HEK293 (cell line): ENCODE measurements around the gene ZYG11B.
A peak's percentile ranks its signal among the peaks of the same experiment; 100 is the strongest.

Experiments used
- CTCF ChIA-PET: fragments of 350-600 bp; formaldehyde crosslinking; extraction: SDS; loops from one replicate; lab custom pipeline; 2021; ENCODE audit warnings: antibody characterized with exemption; lab: Yijun Ruan, JAX
- POLR2A ChIA-PET: fragments of 300-600 bp; formaldehyde crosslinking; extraction: SDS; loops from one replicate; lab custom pipeline; 2020; ENCODE audit warnings: antibody characterized with exemption, inconsistent platforms; lab: Yijun Ruan, JAX
- H3K27ac ChIP-seq: fragments of 200-500 bp; sonication (Bioruptor generic); 2 replicates; pipeline ENCODE4 v1.5.1; 2014; ENCODE audit warnings: low read depth, low read length, control low read depth, inconsistent platforms; ENCODE audit errors: extremely low read depth
- H3K36me3 ChIP-seq, 2 experiments: fragments of 200-500 bp in 1 of 2; sonication (Bioruptor generic) in 1 of 2; 1 replicate in 1 of 2; 2 replicates in 1 of 2; pipeline ENCODE4 v1.5.1; 2014 to 2017; ENCODE audit warnings: inconsistent platforms in 2 of 2, low read length in 2 of 2; ENCODE audit not compliant: control insufficient read depth in 2 of 2, insufficient read depth in 1 of 2
- H3K4me1 ChIP-seq: fragments of 200-500 bp; sonication (Bioruptor generic); 2 replicates; pipeline ENCODE4 v1.5.1; 2014; ENCODE audit warnings: mild to moderate bottlenecking, low read length, inconsistent platforms; ENCODE audit not compliant: control insufficient read depth, insufficient read depth
- H3K4me3 ChIP-seq: 2 replicates; pipeline ENCODE4 v1.5.1; 2011; ENCODE audit warnings: low read depth, mild to moderate bottlenecking, control low read depth, low read length, moderate library complexity
- H3K9me3 ChIP-seq: fragments of 200-500 bp; sonication (Bioruptor generic); 2 replicates; pipeline ENCODE4 v1.5.1; 2014; ENCODE audit warnings: low read depth, low read length, inconsistent platforms; ENCODE audit not compliant: control insufficient read depth, insufficient read depth
- KLF16 ChIP-seq: fragments of 450-650 bp; formaldehyde crosslinking; IDR thresholded peaks from 2 replicates; pipeline ENCODE4 v1.5.1; 2017; ENCODE audit warnings: missing biosample characterization, missing genetic modification characterization
- SP7 ChIP-seq: fragments of 450-650 bp; formaldehyde crosslinking; IDR thresholded peaks from 2 replicates; pipeline ENCODE4 v1.5.1; 2016; ENCODE audit warnings: missing biosample characterization, missing genetic modification characterization
- YY1 ChIP-seq: fragments of 450-650 bp; formaldehyde crosslinking; IDR thresholded peaks from 2 replicates; pipeline ENCODE4 v1.5.1; 2018; ENCODE audit warnings: missing biosample characterization, missing genetic modification characterization
- ZBTB17 ChIP-seq: fragments of 450-650 bp; formaldehyde crosslinking; IDR thresholded peaks from 2 replicates; pipeline ENCODE4 v1.5.1; 2016; ENCODE audit warnings: missing biosample characterization, missing genetic modification characterization
- ZBTB48 ChIP-seq: fragments of 450-650 bp; formaldehyde crosslinking; IDR thresholded peaks from 2 replicates; pipeline ENCODE4 v1.5.1; 2016; ENCODE audit warnings: missing biosample characterization, missing genetic modification characterization
- ZFP69B ChIP-seq: fragments of 450-650 bp; formaldehyde crosslinking; IDR thresholded peaks from 2 replicates; pipeline ENCODE4 v1.5.1; 2016; ENCODE audit warnings: missing biosample characterization, missing genetic modification characterization
- ZIC2 ChIP-seq: fragments of 450-650 bp; formaldehyde crosslinking; IDR thresholded peaks from 2 replicates; pipeline ENCODE4 v1.5.1; 2016; ENCODE audit warnings: missing biosample characterization, missing genetic modification characterization
- ZNF10 ChIP-seq: fragments of 450-650 bp; formaldehyde crosslinking; IDR thresholded peaks from 2 replicates; pipeline ENCODE4 v1.5.1; 2017; ENCODE audit warnings: missing biosample characterization, missing genetic modification characterization
- ZNF140 ChIP-seq: fragments of 450-650 bp; formaldehyde crosslinking; IDR thresholded peaks from 2 replicates; pipeline ENCODE4 v1.5.1; 2016; ENCODE audit warnings: missing biosample characterization, missing genetic modification characterization
- ZNF175 ChIP-seq: fragments of 450-650 bp; formaldehyde crosslinking; IDR thresholded peaks from 2 replicates; pipeline ENCODE4 v1.5.1; 2016; ENCODE audit warnings: missing biosample characterization, missing genetic modification characterization
- ZNF311 ChIP-seq: fragments of 450-650 bp; formaldehyde crosslinking; IDR thresholded peaks from 2 replicates; pipeline ENCODE4 v1.5.1; 2017; ENCODE audit warnings: missing biosample characterization, missing genetic modification characterization, borderline replicate concordance
- ZNF335 ChIP-seq: fragments of 450-650 bp; formaldehyde crosslinking; conservative IDR thresholded peaks from 2 replicates; pipeline ENCODE4 v1.5.1; 2016; ENCODE audit warnings: missing biosample characterization, missing genetic modification characterization
- ZNF366 ChIP-seq: fragments of 450-650 bp; formaldehyde crosslinking; conservative IDR thresholded peaks from 2 replicates; pipeline ENCODE4 v1.5.1; 2016; ENCODE audit warnings: missing biosample characterization, missing genetic modification characterization
- ZNF391 ChIP-seq: fragments of 450-650 bp; formaldehyde crosslinking; IDR thresholded peaks from 2 replicates; pipeline ENCODE4 v1.5.1; 2016; ENCODE audit warnings: low read depth, missing biosample characterization, missing genetic modification characterization, borderline replicate concordance
- ZNF433 ChIP-seq: fragments of 450-650 bp; formaldehyde crosslinking; IDR thresholded peaks from 2 replicates; pipeline ENCODE4 v1.5.1; 2016; ENCODE audit warnings: missing biosample characterization, missing genetic modification characterization, low read depth
- ZNF501 ChIP-seq: fragments of 450-650 bp; formaldehyde crosslinking; IDR thresholded peaks from 2 replicates; pipeline ENCODE4 v1.5.1; 2016; ENCODE audit warnings: missing biosample characterization, missing genetic modification characterization
- ZNF549 ChIP-seq: fragments of 450-650 bp; IDR thresholded peaks from 2 replicates; pipeline ENCODE4 v1.5.1; 2018; ENCODE audit warnings: missing biosample characterization, missing genetic modification characterization, mild to moderate bottlenecking, inconsistent platforms, moderate library complexity
- ZNF624 ChIP-seq: fragments of 450-650 bp; formaldehyde crosslinking; IDR thresholded peaks from 2 replicates; pipeline ENCODE4 v1.5.1; 2017; ENCODE audit warnings: missing biosample characterization, missing genetic modification characterization
- ZNF677 ChIP-seq: fragments of 450-650 bp; IDR thresholded peaks from 2 replicates; pipeline ENCODE4 v1.5.0; 2018; ENCODE audit warnings: missing biosample characterization, mild to moderate bottlenecking, missing genetic modification characterization, moderate library complexity
- ZNF837 ChIP-seq: fragments of 450-650 bp; formaldehyde crosslinking; IDR thresholded peaks from 2 replicates; pipeline ENCODE4 v1.5.1; 2016; ENCODE audit warnings: missing biosample characterization, missing genetic modification characterization
- ZSCAN23 ChIP-seq: fragments of 450-650 bp; formaldehyde crosslinking; IDR thresholded peaks from 2 replicates; pipeline ENCODE4 v1.5.1; 2016; ENCODE audit warnings: missing biosample characterization, missing genetic modification characterization
- ZSCAN30 ChIP-seq: fragments of 450-650 bp; IDR thresholded peaks from 2 replicates; pipeline ENCODE4 v1.5.1; 2018; ENCODE audit warnings: missing biosample characterization, mild to moderate bottlenecking, missing genetic modification characterization, moderate library complexity
- ZXDB ChIP-seq: fragments of 450-650 bp; formaldehyde crosslinking; IDR thresholded peaks from 2 replicates; pipeline ENCODE4 v1.5.1; 2016; ENCODE audit warnings: missing biosample characterization, missing genetic modification characterization
- TF ChIP-seq, protein P1 (sequence below): fragments of 450-650 bp; formaldehyde crosslinking; optimal IDR thresholded peaks from 2 replicates; pipeline ENCODE3; 2016; ENCODE audit warnings: missing biosample characterization, mild to moderate bottlenecking, missing genetic modification characterization
- TF ChIP-seq, protein P2 (sequence below): fragments of 450-650 bp; formaldehyde crosslinking; IDR thresholded peaks from 2 replicates; pipeline ENCODE4 v1.5.1; 2016; ENCODE audit warnings: missing biosample characterization, missing genetic modification characterization
- TF ChIP-seq, protein P3 (sequence below): fragments of 450-650 bp; formaldehyde crosslinking; IDR thresholded peaks from 2 replicates; pipeline ENCODE4 v1.5.1; 2016; ENCODE audit warnings: missing biosample characterization, missing genetic modification characterization, low read depth
- TF ChIP-seq, protein P4 (sequence below): fragments of 450-650 bp; formaldehyde crosslinking; IDR thresholded peaks from 2 replicates; pipeline ENCODE4 v1.5.1; 2016; ENCODE audit warnings: missing biosample characterization, missing genetic modification characterization
- TF ChIP-seq, protein P5 (sequence below): fragments of 450-650 bp; formaldehyde crosslinking; conservative IDR thresholded peaks from 2 replicates; pipeline ENCODE4 v1.5.1; 2016; ENCODE audit warnings: low read depth, missing biosample characterization, missing genetic modification characterization
- TF ChIP-seq, protein P6 (sequence below): fragments of 450-650 bp; formaldehyde crosslinking; IDR thresholded peaks from 2 replicates; pipeline ENCODE4 v1.5.1; 2017; ENCODE audit warnings: missing biosample characterization, missing genetic modification characterization

ZYG11B gene

DNA sequence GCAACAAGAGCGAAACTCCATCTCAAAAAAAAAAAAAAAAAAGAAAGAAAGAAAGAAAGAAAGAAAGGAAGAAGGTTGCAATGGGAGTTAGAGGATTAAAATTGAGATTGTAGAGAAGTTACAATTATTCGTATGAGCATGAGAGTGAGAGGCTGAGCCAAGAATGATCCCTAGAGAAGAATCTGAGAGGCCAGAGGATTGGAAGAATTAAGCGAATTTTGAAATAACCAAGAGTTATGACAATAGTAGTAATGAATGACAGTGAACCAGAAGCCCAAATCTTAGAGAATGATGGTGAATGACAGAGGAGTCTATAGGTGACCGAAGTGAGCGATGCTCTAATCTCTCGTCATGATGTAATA lies 369 bp upstream of the ZYG11B start (continued):
- no peak for TF ChIP-seq YY1
- TF ChIP-seq ZFP69B (tag by site-specific recombination) = peak; percentile 62; the same call in 1 of the 2 replicates
- TF ChIP-seq ZNF677 (tag by site-specific recombination) = no peak
- no peak for TF ChIP-seq KLF16 (tag by site-specific recombination)
- TF ChIP-seq, protein P1, sequence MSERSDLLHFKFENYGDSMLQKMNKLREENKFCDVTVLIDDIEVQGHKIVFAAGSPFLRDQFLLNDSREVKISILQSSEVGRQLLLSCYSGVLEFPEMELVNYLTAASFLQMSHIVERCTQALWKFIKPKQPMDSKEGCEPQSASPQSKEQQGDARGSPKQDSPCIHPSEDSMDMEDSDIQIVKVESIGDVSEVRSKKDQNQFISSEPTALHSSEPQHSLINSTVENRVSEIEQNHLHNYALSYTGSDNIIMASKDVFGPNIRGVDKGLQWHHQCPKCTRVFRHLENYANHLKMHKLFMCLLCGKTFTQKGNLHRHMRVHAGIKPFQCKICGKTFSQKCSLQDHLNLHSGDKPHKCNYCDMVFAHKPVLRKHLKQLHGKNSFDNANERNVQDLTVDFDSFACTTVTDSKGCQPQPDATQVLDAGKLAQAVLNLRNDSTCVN (tag by site-specific recombination) = no peak
- TF ChIP-seq ZNF175 (tag by site-specific recombination) = no peak
- peak; percentile 36; the same call in 1 of the 2 replicates for TF ChIP-seq ZNF366 (tag by site-specific recombination)
- no peak for TF ChIP-seq ZSCAN30 (tag by site-specific recombination)
- TF ChIP-seq ZBTB17 = peak; percentile 34; the same call in 1 of the 2 replicates
- TF ChIP-seq ZNF837 (tag by site-specific recombination) = no peak
- TF ChIP-seq, protein P2, sequence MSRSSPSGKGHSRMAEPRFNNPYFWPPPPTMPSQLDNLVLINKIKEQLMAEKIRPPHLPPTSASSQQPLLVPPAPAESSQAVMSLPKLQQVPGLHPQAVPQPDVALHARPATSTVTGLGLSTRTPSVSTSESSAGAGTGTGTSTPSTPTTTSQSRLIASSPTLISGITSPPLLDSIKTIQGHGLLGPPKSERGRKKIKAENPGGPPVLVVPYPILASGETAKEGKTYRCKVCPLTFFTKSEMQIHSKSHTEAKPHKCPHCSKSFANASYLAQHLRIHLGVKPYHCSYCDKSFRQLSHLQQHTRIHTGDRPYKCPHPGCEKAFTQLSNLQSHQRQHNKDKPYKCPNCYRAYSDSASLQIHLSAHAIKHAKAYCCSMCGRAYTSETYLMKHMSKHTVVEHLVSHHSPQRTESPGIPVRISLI (tag by site-specific recombination) = 0 out of 2 replicates have a peak, but pooled peaks have one; percentile 43
- TF ChIP-seq, protein P3, sequence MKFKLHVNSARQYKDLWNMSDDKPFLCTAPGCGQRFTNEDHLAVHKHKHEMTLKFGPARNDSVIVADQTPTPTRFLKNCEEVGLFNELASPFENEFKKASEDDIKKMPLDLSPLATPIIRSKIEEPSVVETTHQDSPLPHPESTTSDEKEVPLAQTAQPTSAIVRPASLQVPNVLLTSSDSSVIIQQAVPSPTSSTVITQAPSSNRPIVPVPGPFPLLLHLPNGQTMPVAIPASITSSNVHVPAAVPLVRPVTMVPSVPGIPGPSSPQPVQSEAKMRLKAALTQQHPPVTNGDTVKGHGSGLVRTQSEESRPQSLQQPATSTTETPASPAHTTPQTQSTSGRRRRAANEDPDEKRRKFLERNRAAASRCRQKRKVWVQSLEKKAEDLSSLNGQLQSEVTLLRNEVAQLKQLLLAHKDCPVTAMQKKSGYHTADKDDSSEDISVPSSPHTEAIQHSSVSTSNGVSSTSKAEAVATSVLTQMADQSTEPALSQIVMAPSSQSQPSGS (tag by site-specific recombination) = peak; percentile 17; the same call in 1 of the 2 replicates
- TF ChIP-seq ZNF311 (tag by site-specific recombination) = no peak
- TF ChIP-seq, protein P4, sequence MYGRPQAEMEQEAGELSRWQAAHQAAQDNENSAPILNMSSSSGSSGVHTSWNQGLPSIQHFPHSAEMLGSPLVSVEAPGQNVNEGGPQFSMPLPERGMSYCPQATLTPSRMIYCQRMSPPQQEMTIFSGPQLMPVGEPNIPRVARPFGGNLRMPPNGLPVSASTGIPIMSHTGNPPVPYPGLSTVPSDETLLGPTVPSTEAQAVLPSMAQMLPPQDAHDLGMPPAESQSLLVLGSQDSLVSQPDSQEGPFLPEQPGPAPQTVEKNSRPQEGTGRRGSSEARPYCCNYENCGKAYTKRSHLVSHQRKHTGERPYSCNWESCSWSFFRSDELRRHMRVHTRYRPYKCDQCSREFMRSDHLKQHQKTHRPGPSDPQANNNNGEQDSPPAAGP (tag by site-specific recombination) = no peak
- no peak for TF ChIP-seq ZNF624 (tag by site-specific recombination)

DNA sequence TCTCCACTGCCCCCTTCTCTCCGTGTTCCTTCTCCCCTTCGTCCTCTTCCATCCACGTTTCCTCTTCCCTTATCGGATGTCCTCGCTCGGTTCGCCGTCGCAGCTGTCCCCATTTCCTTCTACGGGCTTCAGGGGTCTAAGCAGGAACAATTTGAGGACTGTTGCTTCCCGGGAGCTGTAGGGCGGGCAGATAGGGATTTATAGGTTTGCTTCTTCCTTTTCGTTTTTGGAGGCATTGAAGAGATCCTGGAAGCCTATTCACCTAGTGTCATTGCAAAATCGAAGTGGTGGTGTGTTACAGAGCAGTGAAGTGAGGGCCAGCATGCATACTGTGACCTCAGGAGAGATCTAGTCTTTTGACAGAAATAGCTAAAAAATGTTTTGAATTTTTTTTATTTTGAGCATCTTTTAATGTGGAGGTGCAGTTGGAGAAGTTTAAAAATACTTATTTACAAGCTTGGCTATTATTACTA lies 897 bp downstream of the ZYG11B start:
- ChIA-PET CTCF (interaction anchor here (0.6 to 1.2 kb wide), 3 partner anchors 26 to 449 kb away, joined by 3 to 5 read pairs (median 4); no protein-coding TSS in a partner anchor), POLR2A (interaction anchor here (0.7 kb wide), 1 partner anchor 65 kb away, joined by 3 read pairs; no protein-coding TSS in a partner anchor)
- H3K4me3 ChIP-seq = peak overlapping the region; percentile 78
- H3K27ac ChIP-seq = peak overlapping the region; percentile 78; the same call in 1 of the 2 replicates
- H3K4me1 ChIP-seq = peaks cover 3% of the 10 kb centered on the region; the same call in 1 of the 2 replicates
- no peaks in the 10 kb centered on the region for H3K36me3 ChIP-seq
- H3K9me3 ChIP-seq = no peaks in the 10 kb centered on the region
- TF ChIP-seq ZXDB (tag by site-specific recombination) (0 out of 2 replicates have a peak, but pooled peaks have one; percentile 14), ZIC2 (no peak), SP7 (tag by site-specific recombination) (0 out of 2 replicates have a peak, but pooled peaks have one; percentile 6), ZBTB48 (tag by site-specific recombination) (no peak), ZNF10 (no peak), ZNF501 (tag by site-specific recombination) (peak; percentile 32; the same call in 1 of the 2 replicates), ZNF140 (no peak), ZNF433 (tag by site-specific recombination) (no peak), ZNF391 (tag by site-specific recombination) (no peak), ZNF335 (tag by site-specific recombination) (peak; percentile 60; the same call in 1 of the 2 replicates), ZSCAN23 (tag by site-specific recombination) (no peak), ZNF549 (tag by site-specific recombination) (no peak)
- TF ChIP-seq, protein P5, sequence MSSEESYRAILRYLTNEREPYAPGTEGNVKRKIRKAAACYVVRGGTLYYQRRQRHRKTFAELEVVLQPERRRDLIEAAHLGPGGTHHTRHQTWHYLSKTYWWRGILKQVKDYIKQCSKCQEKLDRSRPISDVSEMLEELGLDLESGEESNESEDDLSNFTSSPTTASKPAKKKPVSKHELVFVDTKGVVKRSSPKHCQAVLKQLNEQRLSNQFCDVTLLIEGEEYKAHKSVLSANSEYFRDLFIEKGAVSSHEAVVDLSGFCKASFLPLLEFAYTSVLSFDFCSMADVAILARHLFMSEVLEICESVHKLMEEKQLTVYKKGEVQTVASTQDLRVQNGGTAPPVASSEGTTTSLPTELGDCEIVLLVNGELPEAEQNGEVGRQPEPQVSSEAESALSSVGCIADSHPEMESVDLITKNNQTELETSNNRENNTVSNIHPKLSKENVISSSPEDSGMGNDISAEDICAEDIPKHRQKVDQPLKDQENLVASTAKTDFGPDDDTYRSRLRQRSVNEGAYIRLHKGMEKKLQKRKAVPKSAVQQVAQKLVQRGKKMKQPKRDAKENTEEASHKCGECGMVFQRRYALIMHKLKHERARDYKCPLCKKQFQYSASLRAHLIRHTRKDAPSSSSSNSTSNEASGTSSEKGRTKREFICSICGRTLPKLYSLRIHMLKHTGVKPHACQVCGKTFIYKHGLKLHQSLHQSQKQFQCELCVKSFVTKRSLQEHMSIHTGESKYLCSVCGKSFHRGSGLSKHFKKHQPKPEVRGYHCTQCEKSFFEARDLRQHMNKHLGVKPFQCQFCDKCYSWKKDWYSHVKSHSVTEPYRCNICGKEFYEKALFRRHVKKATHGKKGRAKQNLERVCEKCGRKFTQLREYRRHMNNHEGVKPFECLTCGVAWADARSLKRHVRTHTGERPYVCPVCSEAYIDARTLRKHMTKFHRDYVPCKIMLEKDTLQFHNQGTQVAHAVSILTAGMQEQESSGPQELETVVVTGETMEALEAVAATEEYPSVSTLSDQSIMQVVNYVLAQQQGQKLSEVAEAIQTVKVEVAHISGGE (tag by site-specific recombination) = peak; percentile 78
- TF ChIP-seq, protein P6, sequence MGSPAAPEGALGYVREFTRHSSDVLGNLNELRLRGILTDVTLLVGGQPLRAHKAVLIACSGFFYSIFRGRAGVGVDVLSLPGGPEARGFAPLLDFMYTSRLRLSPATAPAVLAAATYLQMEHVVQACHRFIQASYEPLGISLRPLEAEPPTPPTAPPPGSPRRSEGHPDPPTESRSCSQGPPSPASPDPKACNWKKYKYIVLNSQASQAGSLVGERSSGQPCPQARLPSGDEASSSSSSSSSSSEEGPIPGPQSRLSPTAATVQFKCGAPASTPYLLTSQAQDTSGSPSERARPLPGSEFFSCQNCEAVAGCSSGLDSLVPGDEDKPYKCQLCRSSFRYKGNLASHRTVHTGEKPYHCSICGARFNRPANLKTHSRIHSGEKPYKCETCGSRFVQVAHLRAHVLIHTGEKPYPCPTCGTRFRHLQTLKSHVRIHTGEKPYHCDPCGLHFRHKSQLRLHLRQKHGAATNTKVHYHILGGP (tag by site-specific recombination) = no peak
